Hepatocyte (in vitro differentiated cells): ENCODE measurements around the gene FAM174C.

ENCODE experiments used
- CTCF ChIP-seq: fragments of 200-600 bp; sonication (generic); IDR thresholded peaks from 2 replicates; pipeline ENCODE4 v1.5.1; 2016; ENCODE audit warnings: antibody characterized with exemption, mild to moderate bottlenecking; ENCODE audit not compliant: poor library complexity
- EZH2 ChIP-seq: fragments of 200-600 bp; sonication (generic); IDR thresholded peaks from 2 replicates; pipeline ENCODE4 v1.6.1; 2016; ENCODE audit warnings: antibody characterized with exemption, mild to moderate bottlenecking, borderline replicate concordance
- EZH2phosphoT487 ChIP-seq: fragments of 200-600 bp; sonication (generic); IDR thresholded peaks from one replicate; pipeline ENCODE4 v1.6.1; 2018; ENCODE audit warnings: antibody characterized with exemption, mild to moderate bottlenecking, low read depth, moderate library complexity; ENCODE audit not compliant: unreplicated experiment, severe bottlenecking

- TF ChIP-seq CTCF (no peak), EZH2 (no peak), EZH2phosphoT487 (no peak)
Measured at GRCh38 chr19:1241417-1242095, 33.8 kb upstream of the FAM174C start, which contains the start of gene ATP5F1D.
